OCI-LY1 (cell line): ENCODE results near the gene CEP112.

Source experiments
- H2AFZ ChIP-seq: fragments of 200-600 bp; sonication (generic), shearing (Covaris generic); 2 replicates; pipeline ENCODE4 v1.6.0; 2014; ENCODE audit warnings: antibody characterized with exemption, mild to moderate bottlenecking, low read length
- H3F3A ChIP-seq: fragments of 200-600 bp; sonication (generic), shearing (Covaris generic); 2 replicates; pipeline ENCODE4 v1.6.0; 2014; ENCODE audit warnings: mild to moderate bottlenecking, antibody characterized with exemption, low read length, moderate library complexity; ENCODE audit not compliant: insufficient read depth
- H3K27ac ChIP-seq: fragments of 200-600 bp; sonication (generic); 2 replicates; pipeline ENCODE4 v1.5.1; 2014; ENCODE audit warnings: low read length, mixed run types, mild to moderate bottlenecking, low read depth; ENCODE audit not compliant: poor library complexity, severe bottlenecking
- H3K27me3 ChIP-seq: fragments of 200-600 bp; sonication (generic); 2 replicates; pipeline ENCODE4 v1.6.0; 2014; ENCODE audit warnings: antibody characterized with exemption, mild to moderate bottlenecking, low read length, moderate library complexity; ENCODE audit not compliant: insufficient read depth
- H3K36me3 ChIP-seq: fragments of 200-600 bp; sonication (generic); 2 replicates; pipeline ENCODE4 v1.6.1; 2014; ENCODE audit warnings: mild to moderate bottlenecking, antibody characterized with exemption, low read length, moderate library complexity, mixed read lengths; ENCODE audit not compliant: insufficient read depth
- H3K4me1 ChIP-seq: fragments of 200-600 bp; sonication (generic); 2 replicates; pipeline ENCODE4 v1.5.1; 2014; ENCODE audit warnings: mild to moderate bottlenecking, low read length, moderate library complexity; ENCODE audit not compliant: insufficient read depth, severe bottlenecking
- H3K4me2 ChIP-seq: fragments of 200-600 bp; sonication (generic), shearing (Covaris generic); 2 replicates; pipeline ENCODE4 v1.6.1; 2014; ENCODE audit warnings: low read length
- H3K4me3 ChIP-seq: fragments of 200-600 bp; sonication (generic); 2 replicates; pipeline ENCODE4 v1.5.1; 2014; ENCODE audit warnings: low read length, low read depth, mild to moderate bottlenecking, mixed read lengths; ENCODE audit not compliant: poor library complexity, severe bottlenecking
- H3K79me2 ChIP-seq: fragments of 200-600 bp; shearing (Covaris generic); 2 replicates; pipeline ENCODE4 v1.6.1; 2016; ENCODE audit warnings: mixed run types, low read length, mixed read lengths; ENCODE audit not compliant: insufficient read depth
- H3K9ac ChIP-seq: fragments of 200-600 bp; sonication (generic), shearing (Covaris generic); 2 replicates; pipeline ENCODE4 v1.6.1; 2014; ENCODE audit warnings: mild to moderate bottlenecking, low read length, mixed read lengths
- H3K9me2 ChIP-seq: fragments of 200-600 bp; sonication (generic), shearing (Covaris generic); 2 replicates; pipeline ENCODE4 v1.6.1; 2014; ENCODE audit warnings: low read depth, mild to moderate bottlenecking, low read length, mixed read lengths
- H3K9me3 ChIP-seq: fragments of 200-600 bp; shearing (Covaris generic); 2 replicates; pipeline ENCODE4 v1.6.1; 2014; ENCODE audit warnings: low read length, mixed read lengths
- H4K20me1 ChIP-seq: fragments of 200-600 bp; sonication (generic), shearing (Covaris generic); 2 replicates; pipeline ENCODE4 v1.6.0; 2016; ENCODE audit warnings: mild to moderate bottlenecking, low read length; ENCODE audit not compliant: insufficient read depth
- CTCF ChIP-seq: fragments of 200-600 bp; sonication (generic), shearing (Covaris generic); IDR thresholded peaks from 2 replicates; pipeline ENCODE4 v1.5.1; 2017; ENCODE audit warnings: mild to moderate bottlenecking, antibody characterized with exemption, low read length, moderate library complexity, mixed read lengths
- EZH2 ChIP-seq: fragments of 200-600 bp; sonication (generic), shearing (Covaris generic); IDR thresholded peaks from 2 replicates; pipeline ENCODE4 v1.8.0; 2017; ENCODE audit warnings: borderline replicate concordance, mixed run types, mild to moderate bottlenecking, antibody characterized with exemption, low read length, moderate library complexity, mixed read lengths

The CEP112 gene

GRCh38 chr17:65893692-65894279, 298.1 kb downstream of the CEP112 start:
- H3K27me3 ChIP-seq: no peaks in the 10 kb centered on the region
- TF ChIP-seq EZH2 (no peak), CTCF (no peak)
- no peak overlapping the region for H3K4me3 ChIP-seq
- no peaks in the 10 kb centered on the region for H3K9me3 ChIP-seq
- no peaks in the 10 kb centered on the region for H3K36me3 ChIP-seq
- H3K9ac ChIP-seq: no peak overlapping the region
- H3K4me1 ChIP-seq: no peaks in the 10 kb centered on the region
- H3K9me2 ChIP-seq: no peaks in the 10 kb centered on the region
- no peak overlapping the region for H2AFZ ChIP-seq
- no peaks in the 10 kb centered on the region for H3K79me2 ChIP-seq
- H4K20me1 ChIP-seq: no peaks in the 10 kb centered on the region
- no peaks in the 10 kb centered on the region for H3F3A ChIP-seq
- H3K27ac ChIP-seq: no peak overlapping the region
- no peak overlapping the region for H3K4me2 ChIP-seq

- no peak overlapping the region for H2AFZ ChIP-seq
- no peak overlapping the region for H3K4me2 ChIP-seq
- no peaks in the 10 kb centered on the region for H4K20me1 ChIP-seq
- no peaks in the 10 kb centered on the region for H3K4me1 ChIP-seq
- H3F3A ChIP-seq: no peaks in the 10 kb centered on the region
- no peak overlapping the region for H3K27ac ChIP-seq
- H3K4me3 ChIP-seq: no peak overlapping the region
- H3K36me3 ChIP-seq: no peaks in the 10 kb centered on the region
- H3K9me2 ChIP-seq: no peaks in the 10 kb centered on the region
- no peaks in the 10 kb centered on the region for H3K9me3 ChIP-seq
- TF ChIP-seq EZH2 (no peak), CTCF (no peak)
- no peak overlapping the region for H3K9ac ChIP-seq
- no peaks in the 10 kb centered on the region for H3K79me2 ChIP-seq
- H3K27me3 ChIP-seq: no peaks in the 10 kb centered on the region
These were observed 299.0 kb downstream of the CEP112 start for GRCh38 chr17:65892912-65893377.

- Histone ChIP-seq H3K9me2 (no peaks in the 10 kb centered on the region), H3F3A (no peaks in the 10 kb centered on the region), H4K20me1 (no peaks in the 10 kb centered on the region), H3K4me2 (no peak overlapping the region), H3K36me3 (no peaks in the 10 kb centered on the region), H3K4me1 (no peaks in the 10 kb centered on the region), H3K27ac (no peak overlapping the region), H3K9me3 (no peaks in the 10 kb centered on the region), H3K79me2 (no peaks in the 10 kb centered on the region), H2AFZ (no peak overlapping the region), H3K27me3 (no peaks in the 10 kb centered on the region), H3K4me3 (no peak overlapping the region), H3K9ac (no peak overlapping the region)
- TF ChIP-seq EZH2: no peak
- TF ChIP-seq CTCF: no peak
These were observed 300.6 kb downstream of the CEP112 start for GRCh38 chr17:65891231-65891735.
